GM23248 (cell line): ENCODE data around the gene TM9SF3. TPM values are rescaled to one million over a fixed set of nuclear protein-coding genes. Genes with fewer than 3 reads are reported as not detected.

Experiments used
- DNase-seq: peaks from one replicate; pipeline ENCODE4 v3.0.0-alpha.2; 2015
- H2AFZ ChIP-seq: fragments of 200-600 bp; sonication (generic); 2 replicates; pipeline ENCODE4 v1.6.1; 2016; ENCODE audit warnings: antibody characterized with exemption
- H3F3A ChIP-seq: fragments of 200-600 bp; sonication (generic); 2 replicates; pipeline ENCODE4 v1.6.1; 2016; ENCODE audit warnings: mild to moderate bottlenecking, antibody characterized with exemption, mixed run types; ENCODE audit not compliant: insufficient read depth
- H3K27ac ChIP-seq: fragments of 200-600 bp; sonication (generic); 2 replicates; pipeline ENCODE4 v1.5.1; 2016; ENCODE audit warnings: mild to moderate bottlenecking
- H3K27me3 ChIP-seq: fragments of 200-600 bp; sonication (generic); replicated peaks from 2 replicates; pipeline ENCODE4 v1.6.1; 2016; ENCODE audit warnings: mild to moderate bottlenecking; ENCODE audit not compliant: insufficient read depth
- H3K36me3 ChIP-seq: fragments of 200-600 bp; sonication (generic); 2 replicates; pipeline ENCODE4 v1.6.1; 2016; ENCODE audit warnings: low read depth, mild to moderate bottlenecking
- H3K4me1 ChIP-seq: fragments of 200-600 bp; sonication (generic); 2 replicates; pipeline ENCODE4 v1.6.1; 2016; ENCODE audit warnings: mild to moderate bottlenecking; ENCODE audit not compliant: insufficient read depth
- H3K4me2 ChIP-seq: fragments of 200-600 bp; sonication (generic); one replicate; pipeline ENCODE4 v1.6.1; 2016; ENCODE audit warnings: mild to moderate bottlenecking; ENCODE audit not compliant: unreplicated experiment
- H3K4me3 ChIP-seq: fragments of 200-600 bp; sonication (generic); 2 replicates; pipeline ENCODE4 v1.5.1; 2016; ENCODE audit warnings: mild to moderate bottlenecking
- H3K79me2 ChIP-seq: fragments of 200-600 bp; sonication (generic); 2 replicates; pipeline ENCODE4 v1.6.1; 2016; ENCODE audit warnings: mild to moderate bottlenecking; ENCODE audit not compliant: insufficient read depth
- H3K9ac ChIP-seq: fragments of 200-600 bp; sonication (generic); 2 replicates; pipeline ENCODE4 v1.6.1; 2016; ENCODE audit warnings: mild to moderate bottlenecking
- H3K9me2 ChIP-seq: fragments of 200-600 bp; sonication (generic); 2 replicates; pipeline ENCODE4 v1.6.1; 2016; ENCODE audit warnings: mixed run types, mild to moderate bottlenecking, moderate library complexity; ENCODE audit not compliant: insufficient read depth
- H3K9me3 ChIP-seq: fragments of 200-600 bp; sonication (generic); one replicate; pipeline ENCODE4 v1.6.1; 2017; ENCODE audit warnings: low read depth
- H4K20me1 ChIP-seq: fragments of 200-600 bp; sonication (generic); 2 replicates; pipeline ENCODE4 v1.6.0; 2016; ENCODE audit not compliant: insufficient read depth
- EZH2 ChIP-seq: fragments of 200-600 bp; sonication (generic); IDR thresholded peaks from 2 replicates; pipeline ENCODE4 v1.6.1; 2018; ENCODE audit warnings: antibody characterized with exemption, mild to moderate bottlenecking; ENCODE audit not compliant: insufficient read depth, poor library complexity, severe bottlenecking
- EZH2phosphoT487 ChIP-seq: fragments of 200-600 bp; sonication (generic); IDR thresholded peaks from 2 replicates; pipeline ENCODE4 v1.6.1; 2018; ENCODE audit warnings: antibody characterized with exemption, moderate library complexity, mild to moderate bottlenecking, low read depth; ENCODE audit not compliant: insufficient read depth
- WGBS, 2 experiments: methylation state at CpG; one replicate each; pipeline ENCODE4 v1.1.6; 2015 to 2017; ENCODE audit warnings: low lambda C conversion rate in 2 of 2, low coverage in 1 of 2; ENCODE audit errors: missing lambda C conversion rate in 2 of 2; 5-methylcytosine and 5-hydroxymethylcytosine counted together
- in situ Hi-C: fragments of 300-500 bp; cut with MboI; formaldehyde crosslinking; loops from 2 replicates; pipeline ENCODE4 v1.15.0; 2020
- polyA plus RNA-seq: library from polyadenylated mRNA; unstranded; fragments of >200 nt; fragmentation: Nextera tagmentation; extraction: Ambion mirVana; gene quantifications from 2 replicates; pipeline ENCODE4 v1.2.1, GENCODE V29; 2016
- total RNA-seq: library from RNA; depleted of rRNA; stranded (reverse); fragments of >200 nt; shearing (Covaris generic); gene quantifications from 2 replicates; pipeline ENCODE4 v1.2.3, GENCODE V29; 2014

The TM9SF3 gene
- total and polyA plus RNA-seq, 2 experiments from 2014 or later, result 130 to 175 TPM

DNA sequence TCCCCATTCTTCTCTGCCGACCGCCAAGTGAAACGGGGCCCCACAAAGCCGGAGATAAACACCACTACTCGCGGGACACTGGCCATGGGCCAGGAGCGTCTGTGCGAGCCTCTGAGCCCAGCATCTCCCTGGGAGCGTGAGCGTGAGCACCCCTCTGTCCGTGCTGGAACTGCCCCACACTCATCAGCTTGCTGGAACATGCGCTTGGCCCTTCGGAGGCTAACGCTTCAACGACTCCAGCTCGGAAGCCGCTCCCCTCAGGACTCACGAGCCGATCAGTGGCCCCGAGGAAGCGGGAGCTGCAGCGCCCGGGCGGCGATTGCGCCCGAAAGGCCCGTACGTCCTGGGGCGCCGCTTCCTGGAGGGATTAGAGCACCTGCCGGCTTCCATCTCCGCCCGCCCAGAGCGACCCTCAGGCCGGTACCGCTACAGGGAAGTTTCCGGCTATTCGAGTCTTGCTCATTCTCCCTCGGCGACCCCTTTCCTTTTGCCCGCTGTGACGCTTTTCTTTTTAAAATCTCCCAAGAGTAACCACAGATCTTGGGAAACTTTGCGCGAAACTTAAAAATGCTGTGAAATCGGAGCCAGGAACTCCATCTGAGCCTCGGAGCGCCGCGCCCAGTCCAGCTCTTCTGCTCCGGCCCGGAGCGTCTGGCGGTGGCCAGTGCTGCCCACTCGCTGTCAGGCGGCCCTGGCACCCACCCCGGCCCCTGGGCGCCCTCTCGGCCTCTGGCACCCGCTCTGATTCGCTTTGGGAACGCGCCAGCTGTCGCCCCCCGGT is 74.1 kb downstream of the TM9SF3 start:
- H3K36me3 ChIP-seq, result 0 out of 2 replicates have a peak, but pooled peaks cover 5% of the 10 kb centered on the region
- no peaks in the 10 kb centered on the region for H3K9me2 ChIP-seq
- no peaks in the 10 kb centered on the region for H4K20me1 ChIP-seq
- H3K4me2 ChIP-seq, result peak overlapping the region; percentile 90
- no peak overlapping the region for H3K27ac ChIP-seq
- peaks cover 36% of the 10 kb centered on the region for H3F3A ChIP-seq
- peak; percentile 63 for DNase-seq
- 0 out of 2 replicates have a peak overlapping the region, but pooled peaks have one; percentile 13 for H3K9ac ChIP-seq
- TF ChIP-seq EZH2phosphoT487 (no peak), EZH2 (no peak)
- in situ Hi-C loops, result loop anchor here (10.0 kb wide), 1 partner anchor 118 kb away; no protein-coding TSS in a partner anchor
- peak overlapping the region; percentile 68 for H3K4me3 ChIP-seq
- H3K79me2 ChIP-seq, result no peaks in the 10 kb centered on the region
- no peaks in the 10 kb centered on the region for H3K9me3 ChIP-seq
- H2AFZ ChIP-seq, result peak overlapping the region; percentile 71
- 10% methylated on average over 46 to 60 of the region's 65 CpGs for WGBS, 2 experiments
- H3K27me3 ChIP-seq, result no peaks in the 10 kb centered on the region
- H3K4me1 ChIP-seq, result peaks cover 16% of the 10 kb centered on the region

DNA sequence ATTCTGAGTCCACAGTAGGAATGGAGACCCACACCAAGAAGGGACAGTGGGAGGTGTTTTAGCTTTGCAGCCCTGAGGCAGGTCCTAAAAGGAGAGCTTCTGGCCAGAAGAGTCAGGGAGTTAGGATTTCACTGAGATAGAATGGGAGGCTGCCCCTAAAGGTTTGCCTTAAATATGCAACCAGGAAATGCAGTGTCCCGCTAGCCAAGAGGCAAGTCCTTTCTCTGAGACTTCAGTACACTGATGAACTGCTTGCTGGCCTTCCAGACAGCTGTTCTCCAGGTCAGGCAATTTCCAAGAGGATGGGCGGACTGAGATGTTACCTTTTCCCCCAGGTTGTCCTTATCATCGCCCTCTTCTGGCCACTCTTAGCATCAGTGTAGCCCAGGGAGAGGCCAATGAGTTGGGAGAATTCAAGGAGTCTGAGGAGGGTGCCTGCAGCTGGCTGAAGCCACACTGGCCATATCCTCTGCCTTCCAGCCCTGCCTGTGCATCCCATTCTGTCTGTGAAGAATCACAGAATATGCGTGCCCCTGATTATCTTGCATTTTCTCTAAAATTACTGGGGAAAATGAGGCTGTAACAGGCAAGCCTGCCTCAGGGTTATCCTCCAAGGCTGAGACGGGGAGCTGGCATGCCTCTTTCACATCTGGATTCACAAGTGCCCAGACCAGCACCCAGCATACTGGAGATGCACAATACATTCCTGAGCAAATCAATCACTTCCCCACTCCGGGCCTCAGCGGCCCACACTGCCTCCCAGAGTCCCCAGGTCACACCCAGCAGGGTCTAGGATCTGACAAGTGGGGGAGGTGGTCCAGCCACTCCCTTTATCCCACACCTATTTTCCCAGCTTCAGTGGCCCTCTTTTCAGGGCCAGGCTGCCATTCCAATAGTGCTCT is 75.5 kb downstream of the TM9SF3 start:
- H3F3A ChIP-seq, result peaks cover 23% of the 10 kb centered on the region
- peak; percentile 49 for DNase-seq

DNA sequence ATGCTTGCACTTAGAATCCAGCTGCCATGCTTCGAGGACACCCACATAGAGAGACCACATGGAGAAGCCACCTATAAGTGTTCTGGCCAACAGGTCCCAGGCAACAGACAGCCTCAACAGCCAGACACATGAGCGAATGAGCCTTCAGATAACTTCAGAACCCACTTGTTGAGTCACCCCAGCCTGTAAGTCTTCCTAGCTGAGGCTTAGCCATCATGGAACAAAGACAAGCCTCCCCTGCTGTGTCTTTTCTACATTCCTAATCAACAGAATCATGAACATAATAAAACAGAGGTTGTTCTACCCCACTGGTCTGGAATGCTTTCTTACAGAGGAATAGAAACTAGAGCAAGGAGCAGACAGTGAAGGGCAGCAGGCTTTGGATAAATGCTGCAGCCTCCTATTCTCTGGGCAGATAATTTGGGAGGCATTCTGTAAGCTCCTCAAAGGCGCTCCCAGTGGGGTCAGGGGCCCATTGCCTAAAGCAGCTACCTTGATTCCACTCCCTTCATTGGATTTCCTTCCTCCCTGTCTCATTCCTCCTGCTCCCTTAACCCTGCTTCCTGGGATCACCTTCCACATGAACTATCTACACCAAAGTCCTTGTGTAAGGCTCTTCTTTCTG is 77.7 kb downstream of the TM9SF3 start:
- in situ Hi-C loops, result no loop called here
- Histone ChIP-seq H4K20me1 (no peaks in the 10 kb centered on the region), H3K4me1 (peaks cover 6% of the 10 kb centered on the region), H3K9me3 (no peaks in the 10 kb centered on the region), H3K27me3 (no peaks in the 10 kb centered on the region), H2AFZ (no peak overlapping the region), H3K4me2 (no peak overlapping the region), H3K9ac (no peak overlapping the region), H3K4me3 (no peak overlapping the region), H3K36me3 (no peaks in the 10 kb centered on the region), H3K9me2 (no peaks in the 10 kb centered on the region), H3K27ac (no peak overlapping the region), H3K79me2 (no peaks in the 10 kb centered on the region), H3F3A (peaks cover 1% of the 10 kb centered on the region)
- peak; percentile 86 for DNase-seq
- 72 to 73% methylated on average over 3 of the region's 3 CpGs for WGBS, 2 experiments
- TF ChIP-seq EZH2 (no peak), EZH2phosphoT487 (no peak)

More for the DNA sequence above, 75.5 kb downstream of the TM9SF3 start:
- Histone ChIP-seq H3K4me2 (no peak overlapping the region), H3K9me2 (no peaks in the 10 kb centered on the region), H3K4me1 (peaks cover 16% of the 10 kb centered on the region), H3K4me3 (no peak overlapping the region), H3K9me3 (no peaks in the 10 kb centered on the region), H2AFZ (no peak overlapping the region), H3K9ac (no peak overlapping the region), H3K36me3 (no peaks in the 10 kb centered on the region), H3K27ac (no peak overlapping the region), H3K79me2 (no peaks in the 10 kb centered on the region), H3K27me3 (no peaks in the 10 kb centered on the region), H4K20me1 (no peaks in the 10 kb centered on the region)
- 32 to 40% methylated on average over 7 of the region's 7 CpGs for WGBS, 2 experiments
- TF ChIP-seq EZH2phosphoT487 (no peak), EZH2 (no peak)
- in situ Hi-C loops, result loop anchor here (10.0 kb wide), 1 partner anchor 116 kb away; no protein-coding TSS in a partner anchor

DNA sequence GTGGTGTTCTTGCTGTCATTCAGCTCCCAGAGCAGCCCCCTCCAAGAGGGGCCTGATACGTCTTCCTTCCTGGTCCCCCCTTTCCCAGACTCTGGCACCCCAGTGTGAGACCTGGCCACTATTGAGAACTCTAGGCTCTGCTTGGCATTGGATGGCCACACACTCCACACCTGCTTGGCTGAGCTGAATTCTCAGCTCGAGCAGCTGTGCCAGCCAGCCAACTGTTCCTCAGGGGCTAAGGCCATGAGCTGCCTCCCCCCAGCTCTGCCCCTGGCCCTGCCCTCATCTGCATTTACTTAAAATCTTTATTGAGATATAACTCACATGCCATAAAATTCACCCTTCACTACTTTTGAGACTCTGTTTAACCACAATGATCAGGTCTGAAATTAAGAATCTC is 79.8 kb downstream of the TM9SF3 start:
- Histone ChIP-seq H3F3A (no peaks in the 10 kb centered on the region), H3K4me3 (no peak overlapping the region), H2AFZ (no peak overlapping the region), H3K79me2 (no peaks in the 10 kb centered on the region), H3K27me3 (no peaks in the 10 kb centered on the region), H3K9me3 (no peaks in the 10 kb centered on the region), H3K36me3 (no peaks in the 10 kb centered on the region), H3K4me2 (no peak overlapping the region), H3K4me1 (peaks cover 5% of the 10 kb centered on the region), H3K9me2 (no peaks in the 10 kb centered on the region), H3K9ac (no peak overlapping the region), H3K27ac (no peak overlapping the region), H4K20me1 (no peaks in the 10 kb centered on the region)
- TF ChIP-seq EZH2phosphoT487 (no peak), EZH2 (no peak)
- DNase-seq, result no peak
- WGBS, 2 experiments, result 43 to 48% methylated on average over 2 of the region's 2 CpGs
- in situ Hi-C loops, result no loop called here
